Activated CD4-positive, alpha-beta T cell treated with anti-CD3 and anti-CD28 coated beads, Interleukin-2, amount 50 U/mL, for 24 hours (primary cell): ENCODE data around the gene BLOC1S2.
"Not testable (repeated sequence)": the region's sequence is repeated elsewhere in the genome, so short reads cannot be mapped to it uniquely, and the experiment has no call there.

Source experiments
- DNase-seq, 2 donors: peaks; one replicate each; pipeline ENCODE4 v3.0.0-alpha.2; 2020; ENCODE audit warnings: low read depth in 1 of 2, low spot score in 1 of 2

BLOC1S2 gene

DNA sequence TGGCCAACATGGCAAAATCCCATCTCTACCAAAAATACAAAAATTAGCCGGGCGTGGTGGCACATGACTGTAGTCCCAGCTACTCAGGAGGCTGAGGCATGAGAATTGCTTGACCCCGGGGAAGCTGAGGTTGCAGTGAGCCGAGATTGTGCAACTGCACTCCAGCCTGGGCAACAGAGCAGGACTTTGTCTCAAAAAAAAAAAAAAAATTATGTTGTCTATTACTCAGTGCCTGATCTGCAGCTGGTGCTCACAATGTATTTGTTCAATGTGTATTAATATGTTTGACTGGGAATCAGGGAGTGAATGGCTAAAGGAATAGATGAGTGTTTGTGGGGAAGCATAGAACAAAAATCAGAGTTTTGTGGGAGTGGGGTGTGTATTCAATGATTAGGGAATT lies 5.8 kb upstream of the BLOC1S2 start:
- DNase-seq: not testable (repeated sequence)

DNA sequence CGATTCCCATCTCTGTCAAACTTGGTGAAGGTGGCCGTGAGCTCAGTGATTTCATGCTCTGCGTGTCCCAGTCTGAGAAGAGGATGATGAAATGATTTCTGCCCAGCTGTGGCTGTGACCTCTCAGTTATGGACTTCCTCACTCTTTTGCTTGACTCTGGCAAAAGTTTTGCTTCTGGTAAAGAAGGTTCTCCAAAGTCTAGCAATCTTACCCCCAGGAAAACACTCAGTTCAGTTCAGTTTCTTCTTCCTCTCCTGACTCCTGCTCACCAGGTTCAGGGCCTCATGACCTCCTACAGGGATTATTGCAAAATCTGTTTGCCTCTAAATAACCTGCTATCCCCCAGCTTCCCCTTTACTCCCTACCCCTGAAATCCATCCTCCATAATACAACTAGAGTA lies 4.9 kb upstream of the BLOC1S2 start:
- DNase-seq: no peak

- no peak for DNase-seq
Observed at GRCh38 chr10:100289641-100290040, 3.2 kb upstream of the BLOC1S2 start.

DNA sequence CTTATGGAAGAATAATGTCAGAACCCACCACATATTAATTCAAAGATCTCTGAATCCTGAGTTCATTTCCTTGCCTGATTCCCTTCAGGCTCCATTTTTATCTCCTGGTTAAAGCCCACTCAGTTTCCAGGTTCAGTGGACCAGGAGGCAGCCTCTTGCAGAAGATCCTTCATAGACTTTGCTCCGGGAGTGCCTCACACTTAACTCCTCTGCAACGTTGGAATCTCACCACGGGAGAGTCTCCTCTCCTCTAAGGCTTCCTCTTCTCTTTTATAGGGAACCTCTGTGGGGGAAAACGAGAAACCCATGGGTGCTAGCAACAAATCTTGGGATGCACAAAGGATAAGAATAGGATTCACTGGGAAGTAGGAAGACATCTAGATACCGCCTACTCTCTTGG lies 1.7 kb upstream of the BLOC1S2 start:
- DNase-seq: no peak

DNA sequence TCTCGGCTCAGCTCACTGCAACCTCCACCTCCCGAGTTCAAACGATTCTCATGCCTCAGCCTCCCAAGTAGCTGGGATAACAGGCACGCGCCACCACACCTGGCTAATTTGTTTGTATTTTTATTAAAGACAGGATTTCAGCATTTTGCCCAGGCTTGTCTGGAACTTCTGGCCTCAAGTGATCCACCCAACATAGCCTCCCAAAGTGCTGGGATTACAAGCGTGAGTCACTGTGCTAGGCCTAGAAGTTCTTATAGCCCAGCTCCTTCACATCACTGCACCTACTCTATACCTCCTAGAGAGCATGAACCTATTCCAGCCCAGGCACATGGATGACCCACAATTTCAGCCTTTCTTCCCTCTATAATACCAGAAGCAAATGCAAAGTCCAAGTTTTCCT lies 1.3 kb upstream of the BLOC1S2 start:
- no peak for DNase-seq

- not testable (repeated sequence) for DNase-seq
Observed at GRCh38 chr10:100285326-100285725, 1.2 kb downstream of the BLOC1S2 start.

DNA sequence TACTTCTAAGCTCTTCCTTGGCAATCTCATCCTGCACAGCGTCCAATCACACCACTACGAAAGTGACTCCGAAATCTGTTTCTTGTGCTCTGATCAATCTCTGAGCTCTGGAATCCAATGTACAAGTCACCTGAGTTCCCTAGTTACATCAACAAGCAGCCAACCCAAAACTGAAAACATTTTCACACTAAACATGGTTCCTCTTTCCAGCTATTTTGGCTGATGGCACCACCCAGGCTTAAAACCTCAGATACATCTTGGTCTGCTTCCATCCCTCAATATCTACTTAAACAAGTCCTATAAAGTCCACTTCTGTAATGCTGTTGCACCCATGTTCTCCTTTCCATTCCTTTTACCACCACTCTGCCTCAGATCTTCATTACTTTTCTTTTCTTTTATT lies 3.6 kb downstream of the BLOC1S2 start:
- DNase-seq: no peak

DNA sequence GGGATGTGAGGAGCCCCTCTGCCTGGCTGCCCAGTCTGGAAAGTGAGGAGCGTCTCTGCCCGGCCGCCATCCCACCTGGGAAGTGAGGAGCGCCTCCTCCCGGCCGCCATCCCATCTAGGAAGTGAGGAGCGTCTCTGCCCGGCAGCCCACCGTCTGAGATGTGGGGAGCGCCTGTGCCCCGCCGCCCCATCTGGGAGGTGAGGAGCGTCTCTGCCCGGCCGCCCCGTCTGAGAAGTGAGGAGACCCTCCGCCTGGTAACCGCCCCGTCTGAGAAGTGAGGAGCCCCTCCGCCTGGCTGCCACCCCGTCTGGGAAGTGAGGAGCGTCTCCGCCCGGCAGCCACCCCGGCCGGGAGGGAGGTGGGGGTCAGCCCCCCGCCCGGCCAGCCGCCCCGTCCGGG lies 9.5 kb downstream of the BLOC1S2 start:
- DNase-seq: not testable (repeated sequence)

DNA sequence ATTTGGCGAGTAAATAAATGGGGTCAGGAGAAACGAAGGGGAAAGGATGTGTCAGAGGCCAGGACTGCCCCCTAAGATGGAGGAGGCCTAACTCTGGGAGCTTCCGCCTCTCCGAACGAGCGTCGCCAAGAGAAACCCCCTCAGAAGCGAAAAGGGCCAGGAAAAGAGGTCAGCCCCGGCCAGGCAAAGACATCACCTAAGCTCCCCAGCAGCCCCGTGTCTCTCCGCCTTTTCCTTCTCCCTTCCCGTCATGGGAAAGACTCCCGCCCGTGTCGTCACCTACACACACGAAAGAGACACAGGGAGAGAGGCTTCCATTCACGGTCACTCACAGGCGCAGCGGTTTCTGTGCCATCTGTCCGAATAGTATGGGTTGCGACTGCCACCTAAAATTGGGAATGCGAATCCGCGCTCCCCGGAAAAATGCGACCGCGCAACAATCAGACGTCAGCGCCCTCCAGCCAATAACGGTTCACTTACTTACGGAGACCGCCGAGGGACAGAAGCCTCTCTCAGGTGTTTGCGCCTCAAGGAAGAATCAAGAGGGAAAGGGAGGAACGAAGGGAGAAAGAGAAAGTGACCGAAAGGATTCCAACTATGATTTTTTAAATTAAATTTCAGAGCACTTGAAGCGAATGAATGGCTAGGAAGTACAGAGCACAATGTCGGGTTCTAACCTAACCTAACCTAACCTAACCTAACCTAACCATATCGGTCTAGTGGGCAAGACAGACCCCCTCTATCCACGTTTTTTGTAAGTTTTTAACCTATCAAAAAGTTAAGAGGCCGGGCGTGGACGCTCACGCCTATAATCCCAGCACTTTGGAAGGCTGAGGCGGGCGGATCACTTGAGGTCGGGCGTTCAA lies 19.0 kb downstream of the BLOC1S2 start, which contains the start of gene CWF19L1:
Gene CWF19L1, minus strand, starts transcription at position 400 of the 866 bp plus-strand sequence. Its CDS starts 45 bp downstream, at position 355.
- DNase-seq: peak; percentile 51 to 67

DNA sequence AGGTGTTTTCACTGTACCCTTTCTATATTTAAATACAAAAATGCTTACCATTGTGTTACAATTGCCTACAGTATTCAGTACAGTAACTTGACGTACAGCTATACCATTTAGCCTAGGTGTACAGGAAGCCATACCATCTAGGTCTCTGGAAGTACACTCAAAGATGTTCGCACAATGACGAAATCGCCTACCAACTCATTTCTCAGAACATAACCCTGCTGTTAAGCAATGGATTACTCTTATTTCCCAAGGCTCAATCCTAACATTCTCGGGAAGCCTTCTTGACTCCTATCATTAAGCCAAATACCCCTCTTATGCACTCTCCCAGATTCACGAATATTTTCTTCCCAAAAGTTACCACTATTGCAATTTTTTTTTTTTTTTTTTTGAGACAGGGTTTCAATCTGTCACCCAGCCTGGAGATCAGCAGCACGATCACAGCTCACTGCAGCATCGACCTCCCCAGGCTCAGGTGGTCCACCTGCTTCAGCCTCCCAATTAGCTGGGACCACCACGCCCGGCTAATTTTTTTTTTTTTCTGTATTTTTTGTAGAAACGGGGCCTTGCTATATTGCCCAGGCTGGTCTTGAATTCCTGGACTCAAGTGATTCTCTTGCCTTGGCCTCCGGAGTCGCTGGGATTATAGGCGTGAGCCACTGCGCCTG lies 20.5 kb downstream of the BLOC1S2 start:
- DNase-seq: no peak

DNA sequence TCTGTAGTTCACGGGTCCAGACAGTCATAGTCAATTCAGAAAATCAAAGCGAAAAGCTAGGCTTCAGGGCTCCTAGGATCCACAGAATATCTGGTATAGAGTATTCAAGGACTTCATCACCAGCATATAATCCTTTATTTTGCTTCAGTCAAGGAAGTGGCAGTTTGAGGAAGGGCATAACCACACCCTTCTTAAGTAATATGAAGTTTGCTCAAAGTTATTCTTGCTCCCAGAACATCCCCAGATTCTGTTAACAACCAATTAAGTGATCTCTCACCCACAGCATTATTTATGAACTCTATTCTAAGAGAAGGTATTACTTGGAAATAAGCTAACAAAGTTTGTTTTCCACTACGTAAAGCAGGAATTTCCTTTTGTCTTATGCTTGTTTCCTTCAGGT lies 32.3 kb downstream of the BLOC1S2 start:
- DNase-seq: no peak

DNA sequence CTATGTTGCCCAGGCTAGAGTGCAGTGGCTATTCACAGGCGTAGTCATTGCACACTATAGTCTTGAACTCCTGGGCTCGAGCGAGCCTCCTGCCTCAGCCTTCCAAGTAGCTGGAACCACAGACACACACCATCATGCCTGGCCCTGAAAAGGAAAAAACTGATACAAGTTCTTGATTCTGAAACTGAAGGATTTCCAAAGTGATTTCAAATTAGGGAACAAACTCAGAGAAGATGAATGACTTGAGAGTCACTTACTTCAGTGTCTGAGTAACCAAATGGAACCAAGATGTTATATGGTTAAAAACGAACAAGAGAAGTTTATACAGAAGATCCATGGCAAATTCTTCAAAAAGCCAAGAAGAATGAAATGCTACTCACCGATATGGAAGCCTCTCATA lies 33.4 kb downstream of the BLOC1S2 start:
- DNase-seq: no peak

GRCh38 chr10:100248820-100249219 lies 37.7 kb downstream of the BLOC1S2 start:
- no peak for DNase-seq

GRCh38 chr10:100245484-100246220 lies 40.8 kb downstream of the BLOC1S2 start:
- no peak for DNase-seq

- DNase-seq: no peak
Observed at GRCh38 chr10:100239851-100240250, 46.6 kb downstream of the BLOC1S2 start.

DNA sequence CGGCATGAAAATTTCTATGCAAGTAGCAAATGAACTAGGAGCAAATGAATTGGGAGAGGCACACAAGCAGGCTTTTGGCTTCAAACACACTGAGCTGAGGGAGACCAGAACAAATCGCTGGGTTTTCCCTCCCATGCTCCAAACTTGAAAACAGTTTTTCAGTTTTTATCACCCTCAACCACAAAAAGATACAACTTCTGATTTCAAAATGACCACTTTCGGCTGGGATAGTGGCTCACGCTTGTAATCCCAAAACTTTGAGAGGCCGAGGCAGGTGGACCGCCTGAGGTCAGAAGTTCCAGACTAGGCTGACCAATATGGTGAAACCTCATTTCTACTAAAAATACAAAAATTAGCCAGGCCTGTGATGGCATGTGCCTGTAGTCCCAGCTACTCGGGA lies 48.1 kb downstream of the BLOC1S2 start:
- no peak for DNase-seq

- DNase-seq: no peak
Observed at GRCh38 chr10:100232101-100232500, 54.4 kb downstream of the BLOC1S2 start.

GRCh38 chr10:100229819-100230422 lies 56.6 kb downstream of the BLOC1S2 start:
- DNase-seq: no peak

GRCh38 chr10:100223879-100224278 lies 62.6 kb downstream of the BLOC1S2 start:
- DNase-seq: no peak
